Astrocyte (in vitro differentiated cells and primary cell): ENCODE measurements around the gene KCNQ1. TPM values are rescaled to one million over a fixed set of nuclear protein-coding genes. Genes with fewer than 3 reads are reported as not detected.

ENCODE experiments used
- DNase-seq: peaks from one replicate; pipeline ENCODE4 v3.0.0-alpha.2; 2010; ENCODE audit warnings: low read depth
- FAIRE-seq: peaks from 2 replicates; lab custom pipeline; 2011; peaks lifted over from hg19 to GRCh38; lab: Jason Lieb, UNC
- H2AFZ ChIP-seq: 2 replicates; pipeline ENCODE4 v1.6.0; 2012; ENCODE audit warnings: low read depth, low read length, inconsistent platforms
- H3K27ac ChIP-seq: 2 replicates; pipeline ENCODE4 v1.5.1; 2011; ENCODE audit warnings: low read depth, low read length, inconsistent platforms
- H3K27me3 ChIP-seq: 2 replicates; pipeline ENCODE4 v1.6.0; 2011; ENCODE audit warnings: low read length, inconsistent platforms; ENCODE audit not compliant: insufficient read depth
- H3K36me3 ChIP-seq: 2 replicates; pipeline ENCODE4 v1.5.1; 2011; ENCODE audit warnings: low read length, inconsistent platforms; ENCODE audit not compliant: insufficient read depth
- H3K4me1 ChIP-seq: 2 replicates; pipeline ENCODE4 v1.5.1; 2011; ENCODE audit warnings: low read length, inconsistent platforms; ENCODE audit not compliant: insufficient read depth
- H3K4me2 ChIP-seq: 2 replicates; pipeline ENCODE4 v1.6.0; 2012; ENCODE audit warnings: low read length, inconsistent platforms
- H3K4me3 ChIP-seq: 2 replicates; pipeline ENCODE4 v1.5.1; 2011; ENCODE audit warnings: low read depth, mild to moderate bottlenecking, low read length, inconsistent platforms; ENCODE audit not compliant: insufficient read depth
- H3K79me2 ChIP-seq: 2 replicates; pipeline ENCODE4 v1.6.0; 2012; ENCODE audit warnings: mild to moderate bottlenecking, low read length, inconsistent platforms; ENCODE audit not compliant: insufficient read depth
- H3K9ac ChIP-seq: 2 replicates; pipeline ENCODE4 v1.6.0; 2012; ENCODE audit warnings: mild to moderate bottlenecking, low read length, inconsistent platforms
- H3K9me3 ChIP-seq: 2 replicates; pipeline ENCODE4 v1.5.1; 2012; ENCODE audit warnings: low read depth, mild to moderate bottlenecking, low read length, inconsistent platforms; ENCODE audit not compliant: insufficient read depth
- H4K20me1 ChIP-seq: 2 replicates; pipeline ENCODE4 v1.6.0; 2012; ENCODE audit warnings: low read length, inconsistent platforms; ENCODE audit not compliant: insufficient read depth
- H3K27ac Mint-ChIP-seq: one replicate; pipeline ENCODE4 v1.8.0; 2021; ENCODE audit warnings: mild to moderate bottlenecking, mixed read lengths; ENCODE audit not compliant: unreplicated experiment
- H3K27me3 Mint-ChIP-seq: one replicate; pipeline ENCODE4 v1.8.0; 2021; ENCODE audit warnings: low read depth, mixed read lengths; ENCODE audit not compliant: unreplicated experiment
- H3K36me3 Mint-ChIP-seq: one replicate; pipeline ENCODE4 v1.8.0; 2021; ENCODE audit warnings: low read depth, mixed read lengths; ENCODE audit not compliant: unreplicated experiment
- H3K4me1 Mint-ChIP-seq: one replicate; pipeline ENCODE4 v1.8.0; 2021; ENCODE audit warnings: low read depth, mixed read lengths; ENCODE audit not compliant: unreplicated experiment
- H3K4me3 Mint-ChIP-seq: one replicate; pipeline ENCODE4 v1.8.0; 2021; ENCODE audit warnings: mild to moderate bottlenecking, moderate library complexity, mixed read lengths; ENCODE audit not compliant: unreplicated experiment
- H3K9me3 Mint-ChIP-seq: one replicate; pipeline ENCODE4 v1.8.0; 2021; ENCODE audit warnings: mild to moderate bottlenecking, mixed read lengths; ENCODE audit not compliant: unreplicated experiment
- CTCF ChIP-seq: IDR thresholded peaks from 2 replicates; pipeline ENCODE4 v1.5.1; 2011; ENCODE audit warnings: low read depth, mild to moderate bottlenecking, inconsistent platforms, low read length, moderate library complexity; ENCODE audit not compliant: insufficient read depth
- EZH2 ChIP-seq: IDR thresholded peaks from 2 replicates; pipeline ENCODE4 v1.6.1; 2012; ENCODE audit warnings: mild to moderate bottlenecking, low read length, inconsistent platforms; ENCODE audit not compliant: insufficient read depth
- total RNA-seq: library from RNA; stranded (reverse); gene quantifications from 2 replicates; pipeline ENCODE4 v1.2.1, GENCODE V29; 2021

KCNQ1 gene
- total RNA-seq, 1 donor from 2014 or later = not detected

- no peak overlapping the region for H3K4me2 ChIP-seq
- H3K4me1 ChIP-seq = peaks cover 26% of the 10 kb centered on the region
- no peaks in the 10 kb centered on the region for H3K36me3 ChIP-seq
- no peak for FAIRE-seq
- H3K79me2 ChIP-seq = no peaks in the 10 kb centered on the region
- Mint-ChIP-seq H3K36me3 (no peaks in the 10 kb centered on the region), H3K27me3 (peaks cover 5% of the 10 kb centered on the region), H3K4me3 (no peak overlapping the region), H3K27ac (no peak overlapping the region), H3K9me3 (peaks cover 27% of the 10 kb centered on the region), H3K4me1 (peaks cover 13% of the 10 kb centered on the region)
- H2AFZ ChIP-seq = no peak overlapping the region
- H3K9me3 ChIP-seq = peaks cover 6% of the 10 kb centered on the region
- H4K20me1 ChIP-seq = no peaks in the 10 kb centered on the region
- H3K4me3 ChIP-seq = no peak overlapping the region
- no peaks in the 10 kb centered on the region for H3K27me3 ChIP-seq
- H3K27ac ChIP-seq = no peak overlapping the region
- DNase-seq = no peak
- TF ChIP-seq CTCF = no peak
- no peak for TF ChIP-seq EZH2
- H3K9ac ChIP-seq = no peak overlapping the region
Observed at GRCh38 chr11:2828585-2829330, 383.9 kb downstream of the KCNQ1 start.

- H4K20me1 ChIP-seq = no peaks in the 10 kb centered on the region
- no peaks in the 10 kb centered on the region for H3K27me3 ChIP-seq
- H3K9me3 Mint-ChIP-seq = peaks cover 22% of the 10 kb centered on the region
- peaks cover 22% of the 10 kb centered on the region for H3K4me1 ChIP-seq
- H3K4me3 Mint-ChIP-seq = no peak overlapping the region
- no peak for DNase-seq
- no peak for FAIRE-seq
- no peaks in the 10 kb centered on the region for H3K36me3 ChIP-seq
- H3K79me2 ChIP-seq = no peaks in the 10 kb centered on the region
- TF ChIP-seq EZH2 (no peak), CTCF (no peak)
- peaks cover 17% of the 10 kb centered on the region for H3K4me1 Mint-ChIP-seq
- no peak overlapping the region for H3K4me3 ChIP-seq
- no peak overlapping the region for H2AFZ ChIP-seq
- H3K9ac ChIP-seq = no peak overlapping the region
- no peaks in the 10 kb centered on the region for H3K36me3 Mint-ChIP-seq
- H3K27ac Mint-ChIP-seq = no peak overlapping the region
- no peak overlapping the region for H3K4me2 ChIP-seq
- H3K27me3 Mint-ChIP-seq = peaks cover 6% of the 10 kb centered on the region
- H3K27ac ChIP-seq = no peak overlapping the region
- peaks cover 6% of the 10 kb centered on the region for H3K9me3 ChIP-seq
Observed at GRCh38 chr11:2830030-2830812, 385.4 kb downstream of the KCNQ1 start.
